GM23338 (cell line): ENCODE data around the gene ASPSCR1. TPM values are rescaled to one million over a fixed set of nuclear protein-coding genes. Genes with fewer than 3 reads are reported as not detected.

Experiments
- ATAC-seq: fragments of 200-7000 bp; cut with Tn5 transposase; 3 replicates; pipeline ENCODE4 v1.9.1; 2020
- DNase-seq: peaks from one replicate; pipeline ENCODE4 v3.0.0-alpha.2; 2015; ENCODE audit warnings: low spot score
- H2AFZ ChIP-seq: fragments of 200-600 bp; sonication (generic); 2 replicates; pipeline ENCODE4 v1.8.0; 2016; ENCODE audit warnings: antibody characterized with exemption, mild to moderate bottlenecking, moderate library complexity
- H3F3A ChIP-seq: fragments of 200-600 bp; sonication (generic); replicated peaks from 2 replicates; pipeline ENCODE4 v1.8.0; 2017; ENCODE audit warnings: antibody characterized with exemption, mixed run types, low read depth
- H3K27ac ChIP-seq: fragments of 200-600 bp; sonication (generic); 2 replicates; pipeline ENCODE4 v1.6.1; 2016; ENCODE audit warnings: low read depth
- H3K27me3 ChIP-seq: fragments of 200-600 bp; sonication (generic); 2 replicates; pipeline ENCODE4 v1.8.0; 2016; ENCODE audit warnings: mild to moderate bottlenecking, mixed run types, moderate library complexity; ENCODE audit not compliant: insufficient read depth
- H3K36me3 ChIP-seq: fragments of 200-600 bp; sonication (generic); 2 replicates; pipeline ENCODE4 v1.8.0; 2016; ENCODE audit warnings: mild to moderate bottlenecking; ENCODE audit not compliant: insufficient read depth
- H3K4me1 ChIP-seq: fragments of 200-600 bp; sonication (generic); 2 replicates; pipeline ENCODE4 v1.8.0; 2016; ENCODE audit warnings: mild to moderate bottlenecking, moderate library complexity; ENCODE audit not compliant: insufficient read depth
- H3K4me2 ChIP-seq: fragments of 200-600 bp; sonication (generic); 2 replicates; pipeline ENCODE4 v1.7.1; 2017; ENCODE audit warnings: mixed run types
- H3K4me3 ChIP-seq: fragments of 200-600 bp; sonication (generic); 2 replicates; pipeline ENCODE4 v1.6.1; 2016; ENCODE audit warnings: mixed run types
- H3K79me2 ChIP-seq: fragments of 200-600 bp; sonication (generic); replicated peaks from 2 replicates; pipeline ENCODE4 v1.8.0; 2017; ENCODE audit warnings: mild to moderate bottlenecking; ENCODE audit not compliant: insufficient read depth
- H3K9me2 ChIP-seq: fragments of 200-600 bp; sonication (generic); 2 replicates; pipeline ENCODE4 v1.8.0; 2017; ENCODE audit not compliant: insufficient read depth
- H4K20me1 ChIP-seq: fragments of 200-600 bp; sonication (generic); replicated peaks from 2 replicates; pipeline ENCODE4 v1.8.0; 2017; ENCODE audit warnings: mild to moderate bottlenecking; ENCODE audit not compliant: insufficient read depth
- H3K27ac Mint-ChIP-seq: 2 replicates; pipeline ENCODE4 v1.8.0; 2020; ENCODE audit warnings: inconsistent platforms, mild to moderate bottlenecking, moderate library complexity, mixed read lengths
- H3K27me3 Mint-ChIP-seq: 3 replicates; pipeline ENCODE4 v1.8.0; 2022; ENCODE audit warnings: low read depth, mild to moderate bottlenecking, moderate library complexity, mixed read lengths, inconsistent platforms; ENCODE audit not compliant: insufficient read depth, poor library complexity
- H3K36me3 Mint-ChIP-seq: 3 replicates; pipeline ENCODE4 v1.8.0; 2021; ENCODE audit warnings: low read depth, mild to moderate bottlenecking, inconsistent platforms, moderate library complexity, mixed read lengths
- H3K4me1 Mint-ChIP-seq: 3 replicates; pipeline ENCODE4 v1.8.0; 2020; ENCODE audit warnings: mild to moderate bottlenecking, inconsistent platforms, mixed read lengths
- H3K4me3 Mint-ChIP-seq: 3 replicates; pipeline ENCODE4 v1.8.0; 2021; ENCODE audit warnings: moderate library complexity, mild to moderate bottlenecking, inconsistent platforms, mixed read lengths
- H3K9me3 Mint-ChIP-seq: 3 replicates; pipeline ENCODE4 v1.8.0; 2020; ENCODE audit warnings: moderate library complexity, mild to moderate bottlenecking, inconsistent platforms, mixed read lengths
- CREB1 ChIP-seq: fragments of 250-450 bp; sonication (Bioruptor Pico); IDR thresholded peaks from 2 replicates; pipeline ENCODE4 v1.5.0; 2020; ENCODE audit warnings: low read depth, mild to moderate bottlenecking, moderate library complexity
- CTCF ChIP-seq, 2 experiments: fragments of 200-600 bp in 1 of 2; sonication (generic) in 1 of 2; conservative IDR thresholded peaks; 2 replicates each; pipeline versions ENCODE4 v1.5.1 to v1.6.1; 2016 to 2017; ENCODE audit warnings: antibody characterized with exemption in 2 of 2, low read depth in 2 of 2, mild to moderate bottlenecking in 2 of 2, moderate library complexity in 1 of 2
- ETS1 ChIP-seq: IDR thresholded peaks from 2 replicates; pipeline ENCODE4 v1.6.1; 2016; ENCODE audit warnings: antibody characterized with exemption
- EZH2 ChIP-seq: fragments of 200-600 bp; sonication (generic); IDR thresholded peaks from one replicate; pipeline ENCODE4 v1.8.0; 2017; ENCODE audit warnings: antibody characterized with exemption, mild to moderate bottlenecking, low read depth; ENCODE audit not compliant: unreplicated experiment
- EZH2phosphoT487 ChIP-seq: fragments of 200-600 bp; sonication (generic); IDR thresholded peaks from one replicate; pipeline ENCODE4 v1.8.1; 2018; ENCODE audit warnings: antibody characterized with exemption; ENCODE audit not compliant: unreplicated experiment
- JUNB ChIP-seq: IDR thresholded peaks from one replicate; pipeline ENCODE4 v1.6.1; 2016; ENCODE audit warnings: antibody characterized with exemption; ENCODE audit not compliant: unreplicated experiment
- NANOG ChIP-seq: IDR thresholded peaks from 2 replicates; pipeline ENCODE4 v1.6.1; 2016; ENCODE audit warnings: antibody characterized with exemption, borderline replicate concordance
- POLR2AphosphoS5 ChIP-seq: IDR thresholded peaks from 2 replicates; pipeline ENCODE4 v1.6.1; 2016; ENCODE audit warnings: antibody characterized with exemption, low read depth
- REST ChIP-seq: IDR thresholded peaks from one replicate; pipeline ENCODE4 v1.6.1; 2018; ENCODE audit warnings: antibody characterized with exemption; ENCODE audit not compliant: unreplicated experiment
- STAT1 ChIP-seq: IDR thresholded peaks from one replicate; pipeline ENCODE4 v1.6.1; 2016; ENCODE audit warnings: antibody characterized with exemption; ENCODE audit not compliant: unreplicated experiment
- ZNF114 ChIP-seq: fragments of 250-450 bp; sonication (Bioruptor Pico); IDR thresholded peaks from 2 replicates; pipeline ENCODE4 v1.5.0; 2020; ENCODE audit warnings: mild to moderate bottlenecking, moderate library complexity
- ZNF331 ChIP-seq: fragments of 250-450 bp; sonication (Bioruptor Pico); IDR thresholded peaks from 2 replicates; pipeline ENCODE4 v1.5.0; 2020; ENCODE audit warnings: low read depth, mild to moderate bottlenecking, moderate library complexity
- ZNF462 ChIP-seq: fragments of 250-450 bp; sonication (Bioruptor Pico); IDR thresholded peaks from 2 replicates; pipeline ENCODE4 v1.5.0; 2020; ENCODE audit warnings: mild to moderate bottlenecking, moderate library complexity
- polyA plus RNA-seq: library from polyadenylated mRNA; unstranded; fragments of >200 nt; fragmentation: Nextera tagmentation; extraction: Ambion mirVana; gene quantifications from 2 replicates; pipeline ENCODE4 v1.2.1, GENCODE V29; 2016
- total RNA-seq: library from RNA; depleted of rRNA; stranded (reverse); fragments of >200 nt; shearing (Covaris generic); gene quantifications from 2 replicates; pipeline ENCODE4 v1.2.3, GENCODE V29; 2014

Gene ASPSCR1
- total and polyA plus RNA-seq, 2 experiments from 2014 or later: 44.2 to 46.9 TPM

GRCh38 chr17:81984773-81985410 is 7.5 kb downstream of the ASPSCR1 start (continued):
- no peak for TF ChIP-seq NANOG
- TF ChIP-seq ZNF331: no peak

GRCh38 chr17:81986606-81987005 is 9.2 kb downstream of the ASPSCR1 start:
- H3K4me1 ChIP-seq: peaks cover 2% of the 10 kb centered on the region; the same call in 1 of the 2 replicates
- no peak for ATAC-seq
- no peak for TF ChIP-seq ZNF331
- no peak for TF ChIP-seq EZH2phosphoT487
- TF ChIP-seq ETS1: no peak
- no peak for TF ChIP-seq ZNF462
- no peak for TF ChIP-seq POLR2AphosphoS5
- TF ChIP-seq NANOG: no peak
- no peak for TF ChIP-seq CTCF (conservative IDR thresholded peaks at IDR 0.05; ENCODE audit: low read depth in 2 of 2)
- TF ChIP-seq STAT1: no peak
- TF ChIP-seq CREB1 (CRISPR knock-in tag): no peak
- TF ChIP-seq EZH2: no peak
- TF ChIP-seq REST: no peak
- no peak for TF ChIP-seq ZNF114 (CRISPR knock-in tag)
- no peak for TF ChIP-seq JUNB
- no peaks in the 10 kb centered on the region for H3K36me3 ChIP-seq
- peaks cover 41% of the 10 kb centered on the region for H3K36me3 Mint-ChIP-seq
- no peaks in the 10 kb centered on the region for H3K9me2 ChIP-seq
- no peak overlapping the region for H2AFZ ChIP-seq
- DNase-seq: no peak
- H3K27ac Mint-ChIP-seq: no peak overlapping the region
- H3K4me3 Mint-ChIP-seq: no peak overlapping the region; the same call in 2 of the 3 replicates
- H3K4me3 ChIP-seq: no peak overlapping the region
- H3K27me3 Mint-ChIP-seq: peaks cover 9% of the 10 kb centered on the region
- H3K4me2 ChIP-seq: no peak overlapping the region
- H4K20me1 ChIP-seq: no peaks in the 10 kb centered on the region; the same call in none of the 2 replicates
- no peaks in the 10 kb centered on the region for H3K79me2 ChIP-seq
- H3F3A ChIP-seq: 0 out of 2 replicates have a peak, but pooled peaks cover 3% of the 10 kb centered on the region
- H3K27ac ChIP-seq: no peak overlapping the region
- no peaks in the 10 kb centered on the region for H3K27me3 ChIP-seq
- H3K4me1 Mint-ChIP-seq: peaks cover 10% of the 10 kb centered on the region
- H3K9me3 Mint-ChIP-seq: no peaks in the 10 kb centered on the region
